DOHH2 (cell line): ENCODE data around the gene CCL13.

Experiments
- EZH2phosphoT487 ChIP-seq: fragments of 200-600 bp; sonication (generic); IDR thresholded peaks from 2 replicates; pipeline ENCODE4 v1.6.1; 2017; ENCODE audit warnings: borderline replicate concordance, mild to moderate bottlenecking, antibody characterized with exemption, low read length, moderate library complexity, mixed read lengths
- TF ChIP-seq, protein P1 (sequence below): fragments of 200-600 bp; sonication (generic); IDR thresholded peaks from one replicate; pipeline ENCODE4 v1.5.1; 2014; ENCODE audit warnings: antibody characterized with exemption, mild to moderate bottlenecking, low read depth, low read length; ENCODE audit not compliant: poor library complexity, severe bottlenecking

DNA sequence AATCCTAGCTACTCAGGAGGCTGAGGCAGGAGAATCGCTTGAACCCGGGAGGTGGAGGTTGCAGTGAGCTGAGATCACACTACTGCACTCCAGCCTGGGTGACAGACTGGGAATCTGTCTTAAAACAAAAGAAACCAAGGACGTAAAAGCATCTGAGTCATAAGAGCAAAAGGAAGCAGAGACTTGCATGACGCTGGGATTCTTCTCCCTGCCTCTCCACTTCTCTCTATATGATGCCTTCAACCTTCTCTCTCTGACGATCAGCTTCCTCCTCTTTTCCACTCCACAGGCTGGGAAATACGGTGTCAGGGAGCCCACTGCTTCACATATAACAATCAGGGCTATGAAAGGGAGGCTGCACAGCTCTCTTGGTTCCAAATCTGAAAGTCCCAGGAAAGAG lies 49.9 kb downstream of the CCL13 start:
- TF ChIP-seq, protein P1, sequence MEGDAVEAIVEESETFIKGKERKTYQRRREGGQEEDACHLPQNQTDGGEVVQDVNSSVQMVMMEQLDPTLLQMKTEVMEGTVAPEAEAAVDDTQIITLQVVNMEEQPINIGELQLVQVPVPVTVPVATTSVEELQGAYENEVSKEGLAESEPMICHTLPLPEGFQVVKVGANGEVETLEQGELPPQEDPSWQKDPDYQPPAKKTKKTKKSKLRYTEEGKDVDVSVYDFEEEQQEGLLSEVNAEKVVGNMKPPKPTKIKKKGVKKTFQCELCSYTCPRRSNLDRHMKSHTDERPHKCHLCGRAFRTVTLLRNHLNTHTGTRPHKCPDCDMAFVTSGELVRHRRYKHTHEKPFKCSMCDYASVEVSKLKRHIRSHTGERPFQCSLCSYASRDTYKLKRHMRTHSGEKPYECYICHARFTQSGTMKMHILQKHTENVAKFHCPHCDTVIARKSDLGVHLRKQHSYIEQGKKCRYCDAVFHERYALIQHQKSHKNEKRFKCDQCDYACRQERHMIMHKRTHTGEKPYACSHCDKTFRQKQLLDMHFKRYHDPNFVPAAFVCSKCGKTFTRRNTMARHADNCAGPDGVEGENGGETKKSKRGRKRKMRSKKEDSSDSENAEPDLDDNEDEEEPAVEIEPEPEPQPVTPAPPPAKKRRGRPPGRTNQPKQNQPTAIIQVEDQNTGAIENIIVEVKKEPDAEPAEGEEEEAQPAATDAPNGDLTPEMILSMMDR, result no peak
- TF ChIP-seq EZH2phosphoT487, result no peak
